Panc1 (cell line): ENCODE data around the gene FAM174B. TPM values are rescaled to one million over a fixed set of nuclear protein-coding genes. Genes with fewer than 3 reads are reported as not detected.

ENCODE experiments used
- ATAC-seq: fragments of 200-7000 bp; cut with Tn5 transposase; 2 replicates; pipeline ENCODE4 v1.9.1; 2020; ENCODE audit warnings: mild to moderate bottlenecking, moderate library complexity
- BruUV-seq: library from RNA; stranded (reverse); fragments of 400-500 nt; replicated peaks from 2 replicates; lab custom pipeline; 2021; lab: Mats Ljungman, UMichigan
- CTCF ChIA-PET: fragments of 300-600 bp; sonication (Branson Sonifier 250); formaldehyde crosslinking; loops from one replicate; lab custom pipeline; 2022; ENCODE audit warnings: antibody characterized with exemption; lab: Charles Lee
- POLR2A ChIA-PET: fragments of 300-600 bp; sonication (Branson Sonifier 250); formaldehyde crosslinking; loops from one replicate; lab custom pipeline; 2022; ENCODE audit warnings: antibody characterized with exemption; lab: Charles Lee
- DNase-seq: peaks from one replicate; pipeline ENCODE4 v3.0.0-alpha.2; 2010; ENCODE audit warnings: low read depth, low spot score
- H3K27ac ChIP-seq: 2 replicates; pipeline ENCODE4 v1.5.1; 2011; ENCODE audit warnings: mild to moderate bottlenecking, low read length, inconsistent platforms
- H3K27me3 ChIP-seq: fragments of 200-500 bp; sonication (Bioruptor generic); 2 replicates; pipeline ENCODE4 v1.6.0; 2014; ENCODE audit warnings: low read length, inconsistent platforms; ENCODE audit not compliant: control insufficient read depth, insufficient read depth
- H3K36me3 ChIP-seq: fragments of 200-500 bp; sonication (Bioruptor generic); 2 replicates; pipeline ENCODE4 v1.5.1; 2014; ENCODE audit warnings: inconsistent platforms, mild to moderate bottlenecking, low read length, moderate library complexity; ENCODE audit not compliant: control insufficient read depth, insufficient read depth
- H3K4me1 ChIP-seq: 2 replicates; pipeline ENCODE4 v1.5.1; 2011; ENCODE audit warnings: inconsistent platforms, mild to moderate bottlenecking, low read length, moderate library complexity; ENCODE audit not compliant: control insufficient read depth, insufficient read depth
- H3K4me3 ChIP-seq, 2 experiments: 2 replicates each; pipeline ENCODE4 v1.5.1; 2011 to 2012; ENCODE audit warnings: low read depth in 2 of 2, low read length in 2 of 2, mild to moderate bottlenecking in 2 of 2, inconsistent platforms in 1 of 2, moderate library complexity in 1 of 2
- H3K9me3 ChIP-seq: fragments of 200-500 bp; sonication (Bioruptor generic); 2 replicates; pipeline ENCODE4 v1.5.1; 2014; ENCODE audit warnings: low read depth, mild to moderate bottlenecking, inconsistent platforms, low read length, moderate library complexity; ENCODE audit not compliant: control insufficient read depth, insufficient read depth
- POLR2AphosphoS5 ChIP-seq: IDR thresholded peaks from 2 replicates; pipeline ENCODE4 v1.6.1; 2012; ENCODE audit warnings: mild to moderate bottlenecking, low read depth, low read length, moderate library complexity
- SIN3A ChIP-seq: IDR thresholded peaks from 2 replicates; pipeline ENCODE4 v1.6.1; 2012; ENCODE audit warnings: low read depth, mild to moderate bottlenecking, low read length, moderate library complexity, borderline replicate concordance; ENCODE audit not compliant: insufficient read depth
- TCF7L2 ChIP-seq: IDR thresholded peaks from 2 replicates; pipeline ENCODE4 v1.6.1; 2011; ENCODE audit warnings: mild to moderate bottlenecking, low read depth, low read length, inconsistent platforms
- in situ Hi-C: cut with HindIII; loops from 2 replicates; pipeline ENCODE4 v1.10.0; 2016; ENCODE audit warnings: low sequenced_read_pairs, low pct_unique_long_range_greater_than_20kb
- intact Hi-C: fragments of 100-400 bp; cut with micrococcal nuclease; formaldehyde crosslinking; loops from one replicate; pipeline ENCODE4 v1.10.0; 2022; ENCODE audit not compliant: unreplicated experiment
- total RNA-seq: library from RNA; stranded (reverse); gene quantifications from one replicate; pipeline ENCODE4 v1.2.1, GENCODE V29; 2021; ENCODE audit not compliant: unreplicated experiment
- TF ChIP-seq, protein P1 (sequence below), 2 experiments: IDR thresholded peaks; 2 replicates each; pipeline ENCODE4 v1.6.1; 2011 to 2012; ENCODE audit warnings: low read depth in 2 of 2, control low read depth in 1 of 2, low read length in 1 of 2, mild to moderate bottlenecking in 1 of 2, moderate library complexity in 1 of 2; ENCODE audit not compliant: insufficient read depth in 1 of 2
- TF ChIP-seq, protein P2 (sequence below): fragments of 450-650 bp; IDR thresholded peaks from 2 replicates; pipeline ENCODE4 v1.5.1; 2017; ENCODE audit warnings: mild to moderate bottlenecking

Gene FAM174B
- total RNA-seq, 1 experiment from 2014 or later = 30.7 TPM

DNA sequence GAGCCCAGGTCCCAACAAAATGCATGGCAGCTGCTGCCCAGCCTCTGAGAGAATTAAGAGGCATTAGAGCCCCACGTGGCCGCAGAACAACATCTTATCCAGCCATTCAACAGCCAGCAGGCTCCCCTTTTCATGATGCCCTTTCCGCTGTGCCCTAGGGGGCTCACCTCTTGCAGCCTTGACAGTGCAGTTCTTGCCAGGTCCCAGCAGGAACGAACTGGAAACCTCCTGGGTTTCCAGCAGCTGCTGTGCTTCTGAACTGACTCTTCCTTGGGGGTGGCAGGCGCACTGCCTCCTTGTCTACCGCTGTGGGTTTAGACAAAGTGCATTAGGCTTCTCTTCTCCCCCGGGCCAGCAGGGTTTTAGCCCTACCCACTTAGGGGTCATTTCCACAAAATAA is 85.2 kb downstream of the FAM174B start:
- CTCF ChIA-PET = no interaction called here
- POLR2A ChIA-PET = no interaction called here
- in situ Hi-C loops = no loop called here
- Histone ChIP-seq H3K27me3 (peaks cover 5% of the 10 kb centered on the region; the same call in 1 of the 2 replicates), H3K27ac (no peak overlapping the region), H3K4me1 (no peaks in the 10 kb centered on the region), H3K4me3 (no peak overlapping the region), H3K9me3 (no peaks in the 10 kb centered on the region), H3K36me3 (no peaks in the 10 kb centered on the region)
- TF ChIP-seq POLR2AphosphoS5 = no peak
- TF ChIP-seq, protein P1, sequence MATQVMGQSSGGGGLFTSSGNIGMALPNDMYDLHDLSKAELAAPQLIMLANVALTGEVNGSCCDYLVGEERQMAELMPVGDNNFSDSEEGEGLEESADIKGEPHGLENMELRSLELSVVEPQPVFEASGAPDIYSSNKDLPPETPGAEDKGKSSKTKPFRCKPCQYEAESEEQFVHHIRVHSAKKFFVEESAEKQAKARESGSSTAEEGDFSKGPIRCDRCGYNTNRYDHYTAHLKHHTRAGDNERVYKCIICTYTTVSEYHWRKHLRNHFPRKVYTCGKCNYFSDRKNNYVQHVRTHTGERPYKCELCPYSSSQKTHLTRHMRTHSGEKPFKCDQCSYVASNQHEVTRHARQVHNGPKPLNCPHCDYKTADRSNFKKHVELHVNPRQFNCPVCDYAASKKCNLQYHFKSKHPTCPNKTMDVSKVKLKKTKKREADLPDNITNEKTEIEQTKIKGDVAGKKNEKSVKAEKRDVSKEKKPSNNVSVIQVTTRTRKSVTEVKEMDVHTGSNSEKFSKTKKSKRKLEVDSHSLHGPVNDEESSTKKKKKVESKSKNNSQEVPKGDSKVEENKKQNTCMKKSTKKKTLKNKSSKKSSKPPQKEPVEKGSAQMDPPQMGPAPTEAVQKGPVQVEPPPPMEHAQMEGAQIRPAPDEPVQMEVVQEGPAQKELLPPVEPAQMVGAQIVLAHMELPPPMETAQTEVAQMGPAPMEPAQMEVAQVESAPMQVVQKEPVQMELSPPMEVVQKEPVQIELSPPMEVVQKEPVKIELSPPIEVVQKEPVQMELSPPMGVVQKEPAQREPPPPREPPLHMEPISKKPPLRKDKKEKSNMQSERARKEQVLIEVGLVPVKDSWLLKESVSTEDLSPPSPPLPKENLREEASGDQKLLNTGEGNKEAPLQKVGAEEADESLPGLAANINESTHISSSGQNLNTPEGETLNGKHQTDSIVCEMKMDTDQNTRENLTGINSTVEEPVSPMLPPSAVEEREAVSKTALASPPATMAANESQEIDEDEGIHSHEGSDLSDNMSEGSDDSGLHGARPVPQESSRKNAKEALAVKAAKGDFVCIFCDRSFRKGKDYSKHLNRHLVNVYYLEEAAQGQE (IDR thresholded peaks at IDR 0.05; ENCODE audit: insufficient read depth in 1 of 2, low read depth in 2 of 2, low read length in 1 of 2) = no peak
- TF ChIP-seq, protein P2, sequence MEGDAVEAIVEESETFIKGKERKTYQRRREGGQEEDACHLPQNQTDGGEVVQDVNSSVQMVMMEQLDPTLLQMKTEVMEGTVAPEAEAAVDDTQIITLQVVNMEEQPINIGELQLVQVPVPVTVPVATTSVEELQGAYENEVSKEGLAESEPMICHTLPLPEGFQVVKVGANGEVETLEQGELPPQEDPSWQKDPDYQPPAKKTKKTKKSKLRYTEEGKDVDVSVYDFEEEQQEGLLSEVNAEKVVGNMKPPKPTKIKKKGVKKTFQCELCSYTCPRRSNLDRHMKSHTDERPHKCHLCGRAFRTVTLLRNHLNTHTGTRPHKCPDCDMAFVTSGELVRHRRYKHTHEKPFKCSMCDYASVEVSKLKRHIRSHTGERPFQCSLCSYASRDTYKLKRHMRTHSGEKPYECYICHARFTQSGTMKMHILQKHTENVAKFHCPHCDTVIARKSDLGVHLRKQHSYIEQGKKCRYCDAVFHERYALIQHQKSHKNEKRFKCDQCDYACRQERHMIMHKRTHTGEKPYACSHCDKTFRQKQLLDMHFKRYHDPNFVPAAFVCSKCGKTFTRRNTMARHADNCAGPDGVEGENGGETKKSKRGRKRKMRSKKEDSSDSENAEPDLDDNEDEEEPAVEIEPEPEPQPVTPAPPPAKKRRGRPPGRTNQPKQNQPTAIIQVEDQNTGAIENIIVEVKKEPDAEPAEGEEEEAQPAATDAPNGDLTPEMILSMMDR = no peak
- no peak for TF ChIP-seq TCF7L2
- TF ChIP-seq SIN3A = no peak
- no TSS peak for BruUV-seq
- intact Hi-C loops = no loop called here
- no peak for DNase-seq
- no peak for ATAC-seq

DNA sequence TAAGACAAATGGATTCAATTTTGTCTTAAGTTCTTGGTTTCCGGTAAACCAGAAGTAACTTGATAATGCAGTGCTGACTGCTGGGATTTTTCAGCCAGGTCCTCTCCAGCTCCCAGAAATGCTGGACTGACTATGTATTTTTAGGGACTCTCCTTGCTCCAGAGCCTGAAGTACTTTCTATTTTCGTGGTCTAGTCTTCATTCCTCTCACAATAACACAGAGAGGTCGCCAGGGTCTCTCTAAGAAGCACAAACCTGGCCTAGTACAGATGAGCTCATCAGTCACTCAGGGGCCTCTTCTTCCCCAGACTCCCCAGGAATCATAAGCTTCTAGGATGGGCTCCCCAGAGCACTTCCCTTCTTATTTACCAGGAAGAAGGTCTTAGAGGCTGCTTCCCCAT is 85.8 kb downstream of the FAM174B start:
- intact Hi-C loops (no loop called here), in situ Hi-C loops (no loop called here)
- no peak overlapping the region for H3K27ac ChIP-seq
- DNase-seq = no peak
- ATAC-seq = no peak
- TF ChIP-seq POLR2AphosphoS5 (no peak), TCF7L2 (no peak)
- H3K9me3 ChIP-seq = no peaks in the 10 kb centered on the region
- BruUV-seq = no TSS peak
- no peak overlapping the region for H3K4me3 ChIP-seq
- ChIA-PET CTCF (no interaction called here), POLR2A (no interaction called here)
- no peaks in the 10 kb centered on the region for H3K36me3 ChIP-seq
- no peaks in the 10 kb centered on the region for H3K4me1 ChIP-seq
- peaks cover 5% of the 10 kb centered on the region; the same call in 1 of the 2 replicates for H3K27me3 ChIP-seq

Other genes starting within 250 kb of the FAM174B start
- gene CHD2, start 244.5 kb upstream of the FAM174B start, total RNA-seq = 81.8 TPM